Lower leg skin (tissue), 3 donors: ENCODE measurements around the gene PCK1.

Experiments used
- CTCF ChIP-seq, 3 donors: fragments of 450-650 bp; IDR thresholded peaks; one replicate each; pipeline ENCODE4 v1.5.1; 2016; ENCODE audit warnings: antibody characterized with exemption in 3 of 3, mild to moderate bottlenecking in 3 of 3, moderate library complexity in 2 of 3
- POLR2A ChIP-seq, 2 donors: fragments of 450-650 bp; IDR thresholded peaks; one replicate each; pipeline ENCODE4 v1.6.1; 2016 to 2017; ENCODE audit warnings: antibody characterized with exemption in 2 of 2, mild to moderate bottlenecking in 1 of 2, moderate library complexity in 1 of 2

- TF ChIP-seq POLR2A (IDR thresholded peaks at IDR 0.05) (no peak), CTCF (IDR thresholded peaks at IDR 0.05) (no peak)
These were observed 2.6 kb downstream of the PCK1 start for GRCh38 chr20:57563522-57563921.
